AG09319 (cell line): ENCODE measurements around the gene HPD.
A peak's percentile ranks its signal among the peaks of the same experiment; 100 is the strongest.

ENCODE experiments used
- DNase-seq: peaks from one replicate; pipeline ENCODE4 v3.0.0-alpha.2; 2010; ENCODE audit warnings: low read depth; ENCODE audit errors: extremely low read depth
- CTCF ChIP-seq: IDR thresholded peaks from 2 replicates; pipeline ENCODE4 v1.5.1; 2011; ENCODE audit warnings: low read depth, mild to moderate bottlenecking, inconsistent platforms, low read length, moderate library complexity

Gene HPD

GRCh38 chr12:121812921-121813896 lies 45.5 kb downstream of the HPD start:
- TF ChIP-seq CTCF, result no peak
- DNase-seq, result no peak

- no peak for DNase-seq
- TF ChIP-seq CTCF, result no peak
These were observed 46.3 kb downstream of the HPD start for GRCh38 chr12:121812320-121812871.

GRCh38 chr12:121811434-121812319 lies 47.0 kb downstream of the HPD start:
- TF ChIP-seq CTCF, result peak; percentile 45
- no peak for DNase-seq

GRCh38 chr12:121810833-121811433 lies 47.7 kb downstream of the HPD start:
- DNase-seq, result no peak
- no peak for TF ChIP-seq CTCF

GRCh38 chr12:121810234-121810817 lies 48.3 kb downstream of the HPD start:
- no peak for TF ChIP-seq CTCF
- DNase-seq, result no peak

GRCh38 chr12:121809712-121810116 lies 48.9 kb downstream of the HPD start:
- DNase-seq, result no peak
- no peak for TF ChIP-seq CTCF
